Epidermal melanocyte (primary cell): ENCODE data around the gene UBXN2A.

Experiments used
- DNase-seq: peaks from one replicate; pipeline ENCODE4 v3.0.0; 2011; ENCODE audit warnings: low spot score; ENCODE audit not compliant: insufficient read length

The UBXN2A gene, protein sequence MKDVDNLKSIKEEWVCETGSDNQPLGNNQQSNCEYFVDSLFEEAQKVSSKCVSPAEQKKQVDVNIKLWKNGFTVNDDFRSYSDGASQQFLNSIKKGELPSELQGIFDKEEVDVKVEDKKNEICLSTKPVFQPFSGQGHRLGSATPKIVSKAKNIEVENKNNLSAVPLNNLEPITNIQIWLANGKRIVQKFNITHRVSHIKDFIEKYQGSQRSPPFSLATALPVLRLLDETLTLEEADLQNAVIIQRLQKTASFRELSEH

DNA sequence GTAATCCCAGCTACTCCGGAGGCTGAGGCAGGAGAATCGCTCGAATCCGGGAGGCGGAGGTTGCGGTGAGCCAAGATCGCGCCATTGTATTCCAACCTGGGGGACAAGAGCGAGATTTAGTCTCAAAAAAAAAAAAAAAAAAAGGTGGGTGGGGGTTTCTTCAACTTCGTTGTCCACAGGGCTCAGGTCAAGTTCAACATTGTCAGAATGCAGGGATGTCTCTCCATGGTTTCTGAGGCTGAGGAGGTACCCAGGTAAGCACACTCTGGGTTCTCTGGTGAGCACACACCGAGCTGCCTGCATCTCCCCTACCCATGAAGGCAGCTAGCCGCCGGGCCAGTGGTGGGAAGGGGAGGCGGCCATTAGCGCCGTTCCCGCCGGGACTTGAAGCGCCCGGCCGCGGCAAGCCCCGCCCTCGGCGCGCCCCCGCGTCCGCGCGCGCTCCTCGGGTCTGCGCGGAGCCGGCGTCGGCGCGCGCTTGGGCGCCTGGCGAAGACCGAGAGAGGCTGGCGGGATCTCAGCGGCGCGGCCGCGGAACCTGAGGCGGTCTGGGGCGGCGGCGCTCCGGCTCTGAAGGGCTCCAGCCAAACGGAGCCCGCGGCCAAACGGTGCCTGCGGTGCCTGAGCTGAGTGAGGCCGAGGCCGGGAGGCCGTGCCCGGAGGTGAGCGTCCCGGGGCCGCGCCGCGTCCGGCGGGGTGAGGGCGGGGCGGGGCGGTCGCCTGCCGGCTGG, at the start of gene UBXN2A:
TSS of gene UBXN2A (plus strand) at position 477 of the 731 bp plus-strand sequence. CDS start 17,852 bp downstream, outside the sequence.
- peak; percentile 83 for DNase-seq

DNA sequence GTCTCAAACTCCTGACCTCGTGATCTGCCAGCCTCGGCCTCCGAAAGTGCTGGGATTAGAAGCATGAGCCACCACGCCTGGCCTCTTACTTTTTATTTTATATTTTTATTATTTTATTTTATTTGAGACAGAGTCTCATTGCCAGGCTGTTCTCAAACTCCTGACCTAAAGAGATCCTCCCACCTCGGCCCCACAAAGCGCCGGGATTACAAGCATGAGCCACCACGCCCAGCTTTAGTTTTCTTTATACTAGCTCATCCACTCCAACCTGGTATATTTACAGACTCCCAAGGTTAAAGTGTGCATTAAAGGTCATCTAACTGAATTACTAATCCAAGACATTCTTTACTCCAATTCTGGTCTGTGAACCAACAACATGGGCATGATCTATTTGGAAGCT, 40.1 kb upstream of the UBXN2A start:
- no peak for DNase-seq

DNA sequence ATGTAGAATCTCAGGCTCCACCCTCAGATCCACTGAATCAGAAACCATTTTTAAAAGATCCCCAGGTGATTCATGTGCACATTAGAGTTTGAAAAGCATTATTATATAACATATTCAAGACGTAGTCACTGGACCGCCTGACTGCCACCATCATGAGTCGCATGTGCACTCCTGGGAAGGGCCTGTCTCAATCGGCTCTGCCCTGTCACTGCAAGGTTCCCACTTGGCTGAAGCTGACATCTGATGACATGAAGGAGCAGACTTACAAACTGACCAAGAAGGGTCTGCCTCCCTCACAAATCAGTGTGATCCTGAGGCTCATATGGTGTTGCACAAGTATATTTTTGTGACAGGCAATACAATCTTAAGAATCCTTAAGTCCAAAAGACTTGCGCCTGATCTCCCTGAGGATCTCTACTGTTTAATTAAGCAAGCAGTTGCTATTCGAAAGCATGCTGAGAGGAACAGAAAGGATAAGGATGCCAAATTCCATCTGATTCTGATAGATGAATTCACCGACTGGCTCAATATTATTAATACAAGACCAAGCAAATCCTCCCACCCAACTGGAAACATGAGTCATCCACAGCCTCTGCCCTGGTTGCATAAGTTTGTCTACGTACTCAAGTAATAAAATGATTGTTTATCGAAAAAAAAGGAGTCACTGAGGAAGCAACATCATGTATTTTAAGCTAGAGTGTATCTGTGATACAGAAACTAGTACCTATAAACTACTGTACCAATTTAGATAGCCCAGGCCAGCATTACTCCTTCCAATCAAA, 39.5 kb upstream of the UBXN2A start:
- DNase-seq = no peak

DNA sequence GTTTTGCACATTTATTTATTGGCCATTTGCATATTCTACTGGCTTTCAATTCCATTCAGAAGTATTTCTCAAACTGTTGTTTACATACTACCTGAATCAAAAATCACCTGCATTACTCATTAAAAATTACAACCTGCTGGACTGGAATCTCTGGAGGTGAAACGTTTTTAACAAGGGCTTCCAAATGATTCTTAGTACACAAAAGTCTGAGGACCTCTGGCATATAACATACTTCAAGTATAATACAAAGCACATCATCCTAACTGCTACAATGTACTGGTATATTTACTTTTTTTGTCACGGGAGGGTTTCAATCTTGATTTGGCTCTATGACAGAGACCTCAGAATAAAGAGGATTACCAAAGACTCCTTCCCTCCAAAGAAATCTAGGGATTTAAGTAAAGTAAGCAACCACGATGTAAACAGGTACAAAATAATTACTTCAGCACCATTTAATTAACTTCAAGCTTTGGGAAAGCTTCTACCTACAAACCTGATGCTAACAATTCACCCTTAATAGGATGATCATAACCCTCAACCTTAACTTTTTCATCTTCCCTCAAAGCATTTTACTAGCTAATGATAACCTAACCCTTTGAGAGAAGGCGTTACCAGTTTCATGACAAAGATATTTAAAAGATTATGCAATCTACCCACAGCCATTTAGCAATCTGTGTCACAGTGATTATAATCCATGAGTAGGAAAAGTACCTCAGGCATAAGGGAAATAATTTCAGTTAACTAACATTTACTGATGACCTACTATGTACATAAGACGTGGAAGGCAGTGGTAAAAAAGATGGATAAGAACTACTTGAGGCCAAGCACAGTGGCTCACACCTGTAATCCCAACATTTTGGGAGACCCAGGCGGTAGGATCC, 38.1 kb upstream of the UBXN2A start:
- DNase-seq = no peak

DNA sequence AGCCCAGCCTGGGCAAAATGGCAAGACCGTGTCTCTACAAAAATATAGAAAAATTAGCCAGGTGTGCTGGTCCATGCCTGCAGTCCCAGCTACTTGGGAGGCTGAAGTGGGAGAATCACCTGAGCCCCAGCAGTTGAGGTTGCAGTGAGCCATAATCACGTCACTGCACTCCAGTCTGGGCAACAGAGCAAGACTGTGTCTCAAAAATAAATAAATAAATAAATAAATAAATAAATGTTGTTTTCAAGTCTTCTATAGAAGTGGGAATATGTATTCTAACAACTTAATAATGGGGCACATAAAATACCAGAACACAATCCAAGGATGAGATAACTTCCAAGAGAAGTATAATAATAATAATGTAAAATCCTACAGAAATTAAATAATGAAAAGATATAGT, 37.2 kb upstream of the UBXN2A start:
- no peak for DNase-seq

DNA sequence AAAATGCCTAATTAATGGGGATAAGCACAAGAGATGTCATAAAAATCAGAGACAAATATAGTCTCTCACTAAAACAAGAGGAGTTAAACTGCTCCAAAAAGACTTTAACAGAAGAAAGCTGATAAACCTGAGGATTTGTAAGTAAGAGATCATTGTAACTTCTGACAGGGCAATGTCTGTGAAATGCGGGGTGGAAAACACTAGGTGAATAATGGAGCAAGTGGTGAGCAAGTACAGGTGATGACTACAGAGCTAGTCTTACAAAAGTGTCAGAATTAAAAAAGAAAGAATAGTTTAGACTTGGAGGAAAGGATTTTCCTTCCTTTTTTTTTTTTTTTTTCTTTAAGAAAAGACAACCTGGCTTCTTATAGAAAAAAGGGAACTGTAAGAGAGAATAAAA, 36.0 kb upstream of the UBXN2A start:
- no peak for DNase-seq

DNA sequence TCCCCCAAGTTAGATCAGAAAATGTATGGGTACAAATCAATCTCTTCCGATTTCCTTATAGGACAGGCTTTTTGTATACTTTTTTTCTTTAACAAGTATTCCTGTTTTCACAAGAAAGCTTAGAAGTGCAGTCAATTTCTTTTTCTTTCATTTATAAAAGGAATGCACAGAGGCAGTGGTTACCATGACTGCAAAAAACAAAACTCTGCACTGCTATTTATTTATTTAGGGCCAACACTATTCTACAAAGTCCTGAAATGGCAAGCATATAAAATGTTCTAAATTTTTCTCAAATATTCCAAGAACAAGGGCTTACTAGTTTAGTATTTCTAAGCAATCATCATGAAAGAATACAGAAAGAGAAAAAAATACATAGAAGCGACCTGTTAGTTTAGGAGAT, 35.6 kb upstream of the UBXN2A start:
- no peak for DNase-seq

DNA sequence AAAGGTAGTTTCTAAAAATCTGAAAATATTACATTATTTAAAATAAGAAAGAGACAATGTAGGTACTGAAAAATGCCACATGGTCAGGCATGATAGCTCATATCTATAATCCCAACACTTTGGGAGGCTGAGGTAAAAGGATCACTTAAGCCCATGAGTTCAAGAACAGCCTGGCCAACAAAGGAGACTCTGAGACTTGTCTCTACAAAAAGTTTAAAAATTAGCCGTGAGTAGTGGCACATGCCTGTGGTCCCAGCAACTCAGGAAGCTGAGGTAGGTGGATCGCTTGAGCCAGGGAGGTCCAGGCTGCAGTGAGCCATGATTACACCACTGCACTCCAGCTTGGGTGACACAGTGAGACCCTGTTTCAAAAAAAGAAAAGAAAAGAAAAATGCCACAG, 35.1 kb upstream of the UBXN2A start:
- no peak for DNase-seq

DNA sequence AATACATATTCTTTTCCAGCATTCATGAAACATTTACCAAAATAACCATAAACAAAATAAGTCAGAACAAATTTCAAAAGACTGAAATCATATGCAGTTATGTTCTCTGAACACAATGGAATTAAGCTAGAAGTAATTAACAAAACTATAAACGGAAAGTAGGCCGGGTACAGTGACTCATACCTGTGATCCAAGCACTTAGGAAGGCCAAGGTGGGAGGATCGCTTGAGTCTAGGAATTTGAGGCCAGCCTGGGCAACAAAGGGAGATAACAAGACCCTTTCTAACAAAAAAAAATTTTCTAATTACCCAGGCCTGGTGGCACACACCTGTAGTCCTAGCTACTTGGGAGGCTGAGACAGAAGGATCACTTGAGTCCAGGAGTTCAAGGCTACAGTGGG, 28.2 kb upstream of the UBXN2A start:
- no peak for DNase-seq

DNA sequence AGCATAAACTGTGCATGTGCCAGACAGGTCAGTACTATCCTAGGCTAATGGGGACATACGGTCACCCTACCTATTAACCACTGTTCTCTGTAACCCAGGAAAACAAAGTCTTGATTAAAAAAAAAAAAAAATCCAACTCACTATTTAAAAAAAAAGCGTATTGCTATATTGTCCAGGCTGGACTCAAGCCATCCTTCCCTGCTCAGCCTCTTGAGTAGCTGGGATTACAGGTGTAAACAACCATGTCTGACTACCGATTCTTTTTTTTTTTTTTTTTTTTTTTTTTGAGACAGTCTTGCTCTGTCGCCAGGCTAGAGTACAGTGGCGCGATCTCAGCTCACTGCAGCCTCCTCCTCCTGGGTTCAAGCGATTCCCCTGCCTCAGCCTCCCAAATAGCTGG, 24.9 kb upstream of the UBXN2A start:
- no peak for DNase-seq

DNA sequence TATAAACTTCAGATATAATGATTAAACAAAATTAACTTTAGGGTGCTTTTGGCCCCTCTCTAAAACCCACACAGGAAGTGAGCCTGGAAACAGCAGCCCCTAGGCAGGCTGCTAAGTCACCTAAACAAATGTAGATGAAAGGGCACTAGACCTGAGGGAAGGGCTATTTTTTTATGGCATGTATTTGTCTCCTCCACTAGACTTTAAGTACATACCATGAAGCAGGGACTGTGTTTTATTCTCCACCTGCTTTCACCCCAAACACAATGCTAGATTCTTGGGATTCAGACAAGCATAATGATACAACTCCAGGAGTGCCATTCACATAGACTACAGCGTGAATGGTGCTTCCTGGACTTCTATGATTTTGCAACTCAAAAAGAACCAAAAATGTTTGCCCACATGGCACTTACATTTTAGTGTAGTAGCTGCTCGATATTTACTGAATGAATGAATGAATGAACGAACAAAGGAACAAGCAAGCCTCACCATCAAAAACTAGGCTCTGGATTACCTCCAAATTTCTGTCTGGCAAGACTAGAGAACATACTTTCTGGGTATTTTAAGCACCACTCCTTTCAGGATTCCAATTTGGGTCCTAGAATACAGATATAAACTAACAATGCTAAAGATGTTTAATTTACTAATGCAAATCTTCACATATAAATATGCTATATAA, 23.4 kb upstream of the UBXN2A start:
- no peak for DNase-seq

DNA sequence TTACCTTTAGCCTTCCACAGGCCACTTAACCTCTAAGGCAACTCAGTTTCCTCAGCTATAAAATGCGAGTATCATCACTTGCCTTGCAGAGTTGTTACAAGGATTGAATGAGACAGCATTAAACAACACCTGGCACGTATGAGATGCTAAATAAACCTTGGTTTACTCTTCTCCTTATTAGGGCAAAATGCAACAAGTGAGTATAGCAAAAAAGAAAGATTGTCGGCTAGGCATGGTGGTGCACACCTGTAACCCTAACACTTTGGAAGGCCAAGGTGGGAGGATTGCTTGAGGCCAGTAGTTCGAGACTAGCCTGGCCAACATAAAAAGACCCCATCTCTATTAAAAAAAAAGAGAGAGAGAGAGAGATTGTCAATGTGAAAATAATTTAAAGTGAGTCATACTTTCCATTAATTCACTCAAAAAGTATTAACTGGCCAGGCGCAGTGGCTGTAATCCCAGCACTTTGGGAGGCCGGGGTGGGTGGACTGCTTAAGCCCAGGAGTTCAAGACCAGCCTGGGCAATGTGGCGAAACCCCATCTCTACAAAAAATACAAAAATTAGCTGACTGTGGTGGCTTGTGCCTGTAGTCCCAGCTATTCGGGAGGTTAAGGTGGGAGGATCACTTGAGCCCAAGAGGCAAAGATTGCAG, 21.3 kb upstream of the UBXN2A start:
- no peak for DNase-seq

DNA sequence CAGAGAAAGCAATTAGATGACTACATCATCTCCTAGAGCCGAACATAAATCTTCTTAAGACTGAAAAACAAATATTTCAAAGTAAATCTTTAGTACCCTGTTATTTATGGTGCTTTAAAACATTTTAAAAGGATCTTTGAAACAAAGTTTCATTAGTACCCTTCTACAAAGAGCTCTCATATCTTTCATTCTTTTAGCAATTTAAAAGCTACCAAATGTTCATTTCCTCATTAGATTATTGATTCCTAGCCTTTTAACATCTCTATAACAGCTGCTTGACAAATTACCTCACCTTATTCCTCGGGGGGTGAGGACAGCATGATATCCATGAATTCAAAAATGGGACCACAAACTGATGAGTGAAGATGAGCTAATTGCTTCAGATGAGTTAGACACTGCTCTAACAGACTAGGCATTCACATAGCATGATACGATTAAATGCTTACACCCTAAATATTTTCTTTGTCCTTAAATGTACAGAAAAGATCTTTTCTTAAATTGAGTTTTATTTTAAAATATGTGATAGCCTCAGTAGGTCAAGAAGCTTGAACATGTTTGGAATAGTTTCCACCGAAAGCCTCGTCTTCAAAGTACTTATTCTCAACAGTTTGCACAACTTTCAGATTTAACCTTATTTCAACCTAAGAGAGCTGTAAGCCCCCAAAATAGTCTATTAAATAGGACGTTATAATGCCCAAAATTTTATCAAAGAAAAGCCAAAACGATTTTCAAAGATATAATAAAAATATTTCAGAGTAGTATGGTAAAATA, 15.5 kb upstream of the UBXN2A start:
- no peak for DNase-seq

DNA sequence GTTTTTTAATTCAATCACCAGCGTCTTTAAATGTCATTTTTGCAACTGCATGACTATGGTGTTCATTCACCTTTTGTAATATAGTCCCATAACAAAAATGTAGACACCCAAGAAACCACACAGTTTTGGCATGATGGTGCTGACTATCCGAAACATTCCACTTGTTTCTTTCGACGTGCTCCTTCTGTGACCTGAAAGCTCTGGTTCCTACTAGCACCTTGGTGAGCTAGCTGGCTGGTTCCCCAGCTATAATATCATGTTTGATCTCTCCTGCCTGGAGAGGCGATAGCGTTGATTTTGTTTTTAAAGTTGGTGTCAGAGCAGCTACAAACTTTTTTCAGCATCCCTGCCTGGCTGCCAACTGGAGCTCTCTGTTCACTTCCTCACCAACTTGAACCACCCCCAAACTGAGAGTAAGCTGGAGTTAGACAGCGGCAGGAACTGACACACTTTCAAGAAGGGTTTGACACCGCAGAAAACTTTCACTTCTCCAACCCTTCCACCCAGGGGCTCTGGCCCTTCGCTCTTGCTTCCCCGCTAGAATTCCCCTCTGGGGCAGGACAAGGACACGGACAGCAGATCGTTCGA, 14.5 kb upstream of the UBXN2A start:
- DNase-seq = peak; percentile 41

DNA sequence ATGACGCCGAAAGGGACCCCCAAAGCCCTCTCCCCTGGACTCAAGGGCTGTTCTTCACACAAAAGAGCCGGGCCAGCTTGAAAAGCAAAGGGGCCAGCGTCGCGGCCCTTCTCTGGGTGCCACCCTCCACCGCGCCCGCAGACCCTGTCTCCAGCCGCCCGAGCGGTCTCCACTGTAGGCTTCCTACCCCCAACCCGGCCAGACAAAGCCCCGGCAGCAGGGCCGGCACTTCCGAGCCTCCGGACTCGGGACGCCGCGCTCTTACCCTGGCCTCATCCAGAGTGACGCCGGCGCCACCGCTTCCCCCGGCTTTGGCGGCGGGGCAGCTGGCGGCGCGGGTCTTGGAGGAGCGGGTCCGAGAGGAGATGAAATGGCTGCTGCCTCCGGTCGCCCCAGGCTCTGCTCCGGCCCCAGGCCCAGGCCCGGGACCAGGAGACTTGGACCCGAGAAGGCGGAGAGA, 13.9 kb upstream of the UBXN2A start:
- DNase-seq = no peak

DNA sequence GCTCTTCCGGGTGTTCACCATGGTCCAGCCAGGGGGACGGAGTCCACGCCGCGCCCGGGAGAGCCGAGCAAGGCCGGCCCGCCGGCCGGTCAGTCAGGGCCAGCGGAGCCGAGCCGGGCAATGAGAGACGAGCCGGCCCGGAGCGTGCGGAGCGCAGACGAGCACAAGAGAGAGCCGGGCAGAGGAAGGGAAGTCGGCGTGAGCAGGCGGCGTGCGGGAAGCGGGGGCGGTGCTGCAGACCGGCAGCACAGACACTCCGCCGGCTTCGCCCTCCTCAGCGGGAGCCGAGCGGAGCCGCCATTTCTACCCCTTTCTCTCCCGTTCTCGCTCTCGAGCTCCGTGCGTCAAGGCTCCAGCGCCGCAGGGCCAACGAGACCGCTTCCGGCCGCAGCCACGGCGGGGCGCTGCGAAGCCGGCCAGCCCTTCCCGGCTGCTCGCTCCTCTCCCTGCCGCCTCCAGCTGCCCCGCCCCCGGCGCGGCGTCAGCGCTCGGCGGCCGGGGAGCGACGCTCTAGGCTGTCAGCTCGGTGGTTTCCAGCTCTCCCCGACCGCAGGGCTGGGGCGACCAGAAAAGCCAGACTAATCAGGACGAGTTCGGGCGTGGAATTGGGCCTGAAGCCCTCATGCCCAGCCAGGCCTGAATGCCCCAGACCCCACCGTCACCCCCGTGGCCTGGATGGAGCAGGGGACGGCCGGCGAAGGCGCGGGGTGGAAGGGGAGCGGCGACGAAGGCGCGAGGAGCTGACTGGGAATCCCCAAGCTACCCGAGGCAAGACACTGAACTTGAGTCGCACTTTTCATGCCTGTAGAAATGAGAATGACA, 13.3 kb upstream of the UBXN2A start, which contains the start of gene ATAD2B:
TSS of gene ATAD2B (minus strand) at position 374 of the 822 bp plus-strand sequence. CDS start at position 21, 353 bp downstream.
- peak; percentile 91 for DNase-seq

DNA sequence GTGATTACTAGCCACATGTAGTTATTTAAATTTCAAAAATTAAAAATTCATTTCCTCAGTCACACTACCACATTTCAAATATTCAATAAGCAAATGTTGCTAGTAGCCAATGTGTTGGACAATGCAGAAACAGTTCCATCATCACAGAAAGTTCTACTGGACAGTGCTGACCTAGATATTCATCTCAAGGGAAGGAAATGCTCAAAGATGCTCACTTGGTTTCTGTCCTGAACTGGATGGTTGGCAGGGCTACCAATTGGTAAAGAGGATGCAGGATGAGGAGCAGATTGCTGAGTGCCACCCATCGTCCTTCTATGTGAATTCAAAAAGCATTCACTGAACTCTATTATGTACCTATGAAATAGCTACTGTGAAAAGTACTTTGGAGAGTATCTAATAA, 6.0 kb upstream of the UBXN2A start:
- no peak for DNase-seq
